ENCODE measurements around the gene CEACAM21.

The CEACAM21 gene

DNA sequence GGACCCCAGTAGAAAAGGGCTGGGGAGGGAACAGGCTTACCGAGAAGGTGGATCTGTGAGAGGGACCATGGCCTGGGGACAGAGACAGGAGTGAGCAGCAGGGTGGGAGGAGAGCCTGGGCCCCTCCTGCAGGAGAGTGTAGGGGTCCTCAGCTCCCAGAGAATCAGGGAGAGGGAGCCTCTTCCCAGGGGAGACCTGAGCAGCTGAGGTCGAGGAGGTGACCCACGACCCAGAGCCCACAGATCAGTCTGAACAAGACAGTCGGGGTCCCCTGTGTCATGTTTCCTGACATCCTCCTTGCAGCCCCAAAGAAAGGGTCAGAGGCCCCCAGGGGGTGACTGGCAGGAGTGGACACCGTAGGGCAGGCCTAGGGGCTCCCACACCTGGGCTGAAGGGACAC, 44.2 kb downstream of the CEACAM21 start:
- DNase-seq, result no peak

DNA sequence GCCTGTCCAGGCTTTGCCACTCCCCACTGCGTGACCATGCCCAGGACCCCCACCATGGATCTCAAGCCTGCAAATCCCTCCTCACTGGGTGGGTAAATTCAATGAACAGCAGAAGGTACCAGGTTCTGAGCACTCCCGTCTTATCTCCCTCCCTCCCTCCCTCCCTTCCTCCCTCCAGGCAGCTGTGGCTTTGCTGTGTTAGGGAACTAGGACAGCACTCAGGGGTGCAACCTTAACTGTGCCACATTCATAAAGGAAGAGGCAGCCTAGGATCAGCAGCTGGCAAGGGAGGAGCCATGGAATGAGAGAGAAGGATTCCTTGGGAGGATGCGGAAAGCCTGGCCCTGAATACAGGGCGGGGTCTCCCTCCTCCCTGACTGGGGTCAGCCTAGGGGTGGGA, 45.3 kb downstream of the CEACAM21 start:
- DNase-seq, result no peak

DNA sequence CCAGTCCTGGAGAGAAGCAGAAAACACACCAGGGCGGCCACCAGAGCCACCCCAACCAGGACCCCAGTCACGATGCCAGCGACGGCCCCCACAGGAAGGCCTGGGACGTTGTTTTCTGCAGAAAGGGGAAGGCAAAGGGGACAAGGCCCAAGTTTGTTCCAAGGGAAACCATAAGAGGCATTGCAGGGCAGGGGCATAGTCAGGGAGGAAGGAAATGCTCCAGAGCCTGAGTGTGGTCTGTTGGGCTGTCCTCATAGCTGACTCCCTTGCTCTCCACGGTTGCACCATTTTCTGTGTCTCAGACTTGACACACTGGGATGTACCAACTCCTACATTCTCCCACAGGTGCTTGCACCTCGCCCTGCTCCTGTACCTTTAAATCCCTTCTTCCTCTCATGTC, 45.7 kb downstream of the CEACAM21 start:
- no peak for DNase-seq

DNA sequence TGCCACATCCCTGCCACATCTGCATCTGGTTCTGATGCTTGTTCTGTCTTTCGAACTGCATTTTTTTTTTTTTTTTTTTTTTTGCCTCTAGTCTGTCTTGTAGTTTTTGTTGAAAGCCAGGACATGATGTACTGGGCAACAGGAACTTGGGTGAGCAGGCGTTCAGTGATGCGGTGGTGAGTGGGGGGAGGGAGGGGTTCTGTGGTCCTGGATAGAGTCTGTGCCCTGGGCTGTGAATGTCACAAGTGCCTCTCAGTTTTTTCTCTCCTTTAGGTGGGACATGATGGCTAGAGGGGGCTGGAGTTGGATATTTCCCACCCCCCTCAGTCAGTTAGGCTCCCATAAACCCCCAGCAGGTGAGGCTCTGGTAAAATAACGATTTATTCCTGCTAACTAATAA, 47.4 kb downstream of the CEACAM21 start:
- no peak for DNase-seq

DNA sequence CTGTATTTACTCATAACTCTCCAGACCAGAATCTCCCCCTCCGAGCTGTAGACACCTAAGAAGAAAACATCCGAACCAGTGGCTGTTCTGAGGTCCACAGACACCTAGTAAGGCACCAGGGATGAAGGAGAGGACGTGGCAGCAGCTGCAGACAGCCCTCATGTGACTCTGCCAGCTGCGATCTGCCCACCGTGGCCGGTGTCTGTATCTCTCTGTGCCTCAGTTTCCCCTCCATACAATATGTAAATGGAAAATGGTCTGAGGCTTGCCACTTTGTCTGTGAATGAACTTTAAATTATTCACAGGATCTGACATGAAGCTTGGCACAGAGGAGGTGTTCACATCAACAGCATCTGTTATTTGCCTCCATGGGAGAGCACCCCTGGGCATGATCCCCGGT, 48.5 kb downstream of the CEACAM21 start:
- no peak for DNase-seq

DNA sequence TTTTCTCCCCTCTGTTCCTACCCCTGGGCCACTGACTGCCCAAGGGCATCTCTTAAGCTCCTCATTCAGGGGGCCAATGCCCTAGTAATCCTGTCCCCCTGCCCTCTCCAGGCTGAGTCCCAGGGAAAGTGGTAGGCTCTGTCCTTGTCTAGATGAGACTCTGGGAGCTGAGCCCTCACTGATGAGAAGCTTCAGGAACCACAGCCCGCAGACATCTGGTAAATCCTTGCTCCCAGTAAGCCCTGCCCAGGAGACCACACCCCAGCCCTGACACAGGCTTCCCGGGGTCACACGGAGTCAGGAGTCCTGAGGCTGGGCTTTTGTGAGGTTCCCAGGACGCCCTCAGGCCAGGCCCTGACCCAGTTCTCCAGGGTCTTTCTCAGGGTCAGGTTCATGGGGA, 49.0 kb downstream of the CEACAM21 start:
- DNase-seq, result no peak

DNA sequence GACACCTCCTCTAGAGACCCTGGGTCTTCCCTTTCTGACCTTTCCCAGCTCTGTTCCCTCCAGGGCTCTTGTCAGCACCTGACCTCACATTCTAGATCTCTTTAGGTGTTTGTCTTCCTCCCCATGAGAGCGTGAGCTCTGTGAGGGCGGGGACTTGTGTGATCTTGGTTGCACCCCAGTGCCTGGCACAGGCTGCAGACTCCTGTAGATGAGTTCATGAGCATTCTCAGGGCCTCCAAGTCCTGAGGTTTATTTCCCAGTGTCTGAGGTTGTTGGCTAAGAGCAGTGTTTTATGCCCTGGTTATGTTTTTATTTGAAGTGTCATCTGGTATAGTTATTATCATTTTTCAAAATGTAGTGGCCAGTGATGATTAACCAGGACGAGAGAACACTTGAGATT, 50.3 kb downstream of the CEACAM21 start:
- no peak for DNase-seq

DNA sequence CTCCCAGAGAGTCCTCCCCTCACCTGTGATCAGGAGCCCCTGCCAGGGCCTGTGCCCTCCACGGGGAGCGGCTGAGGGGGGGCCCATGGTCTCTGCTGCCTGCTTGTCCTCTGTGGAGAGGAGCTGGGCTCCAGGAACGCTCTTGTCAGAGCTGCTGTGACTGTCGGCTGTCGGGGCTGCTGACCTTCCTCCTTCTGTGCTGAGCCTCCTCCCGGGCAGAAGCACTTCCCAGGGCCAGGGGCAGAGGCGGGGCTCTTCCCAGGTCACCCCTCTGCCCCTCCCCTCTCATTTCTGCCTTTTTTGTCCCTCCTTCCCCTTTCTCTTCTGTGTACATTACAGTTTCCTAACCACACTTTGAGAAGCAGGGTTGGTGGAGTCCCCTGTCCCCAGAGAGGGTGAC, 50.9 kb downstream of the CEACAM21 start, which contains the start of gene CEACAM4:
CEACAM4 (minus strand) TSS at position 198 of the 400 bp plus-strand sequence; CDS start at position 87, 111 bp downstream.
- DNase-seq, result no peak

DNA sequence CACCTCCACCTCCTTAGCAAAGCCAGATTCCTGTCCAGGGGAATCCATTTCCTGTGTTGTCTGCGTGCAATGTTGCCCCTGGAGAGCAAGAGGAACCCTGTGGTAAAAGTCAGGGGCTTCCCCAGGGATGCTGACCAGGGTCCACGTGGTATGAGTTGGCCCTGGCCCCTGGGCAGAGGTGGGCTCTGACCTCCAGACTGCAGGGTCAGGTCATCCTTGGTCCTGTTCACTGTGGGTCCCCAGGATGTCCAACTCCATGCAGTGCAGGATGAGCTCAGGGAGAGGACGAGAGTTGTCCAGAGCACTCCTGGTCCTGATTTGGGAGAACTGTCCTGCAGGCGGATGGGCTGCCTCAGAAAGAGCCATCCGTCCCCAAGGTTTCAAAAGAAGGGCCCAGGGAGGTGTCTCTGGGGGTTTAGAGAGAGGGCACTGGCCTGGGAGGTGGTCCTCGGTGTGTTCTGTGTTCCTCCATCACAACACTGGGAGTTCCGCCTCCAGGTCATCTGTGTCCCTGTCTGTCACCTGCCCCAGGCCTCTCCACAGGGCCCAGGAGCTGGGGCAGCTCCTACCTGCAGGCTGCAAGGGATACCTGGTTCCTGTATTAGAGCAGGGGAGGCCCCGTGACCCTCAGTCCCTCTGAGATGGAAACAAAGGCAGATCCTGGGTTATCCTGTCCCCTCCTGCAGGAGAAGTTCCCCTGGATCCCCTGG, 52.2 kb downstream of the CEACAM21 start:
- DNase-seq, result no peak

Data from femur (tissue), 1 donor.